ENCODE results near the gene FIGN.

GRCh38 chr2:163692081-163692480, 43.7 kb downstream of the FIGN start:
- TF ChIP-seq CTCF (IDR thresholded peaks at IDR 0.05) (peak in 1 of 3 experiments; percentile 21), POLR2A (IDR thresholded peaks at IDR 0.05; ENCODE audit: low read depth) (no peak)
